OCI-LY1 (cell line): ENCODE data around the gene MACROD1.

Experiments used
- CTCF ChIP-seq: fragments of 200-600 bp; sonication (generic), shearing (Covaris generic); IDR thresholded peaks from 2 replicates; pipeline ENCODE4 v1.5.1; 2017; ENCODE audit warnings: mild to moderate bottlenecking, antibody characterized with exemption, low read length, moderate library complexity, mixed read lengths
- EZH2 ChIP-seq: fragments of 200-600 bp; sonication (generic), shearing (Covaris generic); IDR thresholded peaks from 2 replicates; pipeline ENCODE4 v1.8.0; 2017; ENCODE audit warnings: borderline replicate concordance, mixed run types, mild to moderate bottlenecking, antibody characterized with exemption, low read length, moderate library complexity, mixed read lengths

- TF ChIP-seq EZH2: no peak
- TF ChIP-seq CTCF: no peak
Observed at GRCh38 chr11:64114231-64114630, 51.7 kb downstream of the MACROD1 start.
